ENCODE measurements around the gene CABLES1. TPM values are rescaled to one million over a fixed set of nuclear protein-coding genes. Genes with fewer than 3 reads are reported as not detected.

The CABLES1 gene
- total RNA-seq, 2 experiments from 2014 or later = not detected

DNA sequence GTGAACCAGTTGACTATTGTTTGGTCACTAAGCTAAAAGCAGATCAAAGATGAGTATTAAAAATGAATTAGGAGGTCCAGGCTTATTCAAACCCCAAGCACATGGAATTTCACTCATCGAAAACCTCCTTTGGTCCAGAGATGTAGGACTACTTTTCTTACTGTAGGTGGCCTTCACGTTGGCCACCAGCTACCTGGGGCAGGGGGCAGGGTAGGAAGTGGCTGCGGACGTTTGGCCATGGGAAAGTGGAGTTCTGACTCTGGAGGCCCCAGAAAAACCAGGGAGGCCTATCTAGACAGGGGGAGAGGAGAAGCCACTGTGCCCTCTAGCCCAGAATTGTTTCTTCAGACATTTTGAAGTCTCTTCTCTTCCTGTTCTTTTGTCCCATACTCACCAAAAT is 31.8 kb upstream of the CABLES1 start:
- no peak overlapping the region for H3K4me3 Mint-ChIP-seq
- Histone ChIP-seq H3K9me3 (ENCODE audit: control insufficient read depth in 1 of 2, insufficient read depth in 1 of 2, low read length in 2 of 2) (no peaks in the 10 kb centered on the region), H3K4me3 (ENCODE audit: low read length) (no peak overlapping the region), H3K36me3 (ENCODE audit: insufficient read depth, low read length) (no peaks in the 10 kb centered on the region), H3K27ac (ENCODE audit: low read depth in 1 of 2, low read length in 2 of 2) (no peak overlapping the region), H3K27me3 (ENCODE audit: control insufficient read depth in 1 of 2, insufficient read depth in 2 of 2, low read length in 2 of 2) (no peaks in the 10 kb centered on the region), H3K4me1 (ENCODE audit: insufficient read depth, low read length) (no peaks in the 10 kb centered on the region)
- DNase-seq = no peak
- TF ChIP-seq, protein P1, sequence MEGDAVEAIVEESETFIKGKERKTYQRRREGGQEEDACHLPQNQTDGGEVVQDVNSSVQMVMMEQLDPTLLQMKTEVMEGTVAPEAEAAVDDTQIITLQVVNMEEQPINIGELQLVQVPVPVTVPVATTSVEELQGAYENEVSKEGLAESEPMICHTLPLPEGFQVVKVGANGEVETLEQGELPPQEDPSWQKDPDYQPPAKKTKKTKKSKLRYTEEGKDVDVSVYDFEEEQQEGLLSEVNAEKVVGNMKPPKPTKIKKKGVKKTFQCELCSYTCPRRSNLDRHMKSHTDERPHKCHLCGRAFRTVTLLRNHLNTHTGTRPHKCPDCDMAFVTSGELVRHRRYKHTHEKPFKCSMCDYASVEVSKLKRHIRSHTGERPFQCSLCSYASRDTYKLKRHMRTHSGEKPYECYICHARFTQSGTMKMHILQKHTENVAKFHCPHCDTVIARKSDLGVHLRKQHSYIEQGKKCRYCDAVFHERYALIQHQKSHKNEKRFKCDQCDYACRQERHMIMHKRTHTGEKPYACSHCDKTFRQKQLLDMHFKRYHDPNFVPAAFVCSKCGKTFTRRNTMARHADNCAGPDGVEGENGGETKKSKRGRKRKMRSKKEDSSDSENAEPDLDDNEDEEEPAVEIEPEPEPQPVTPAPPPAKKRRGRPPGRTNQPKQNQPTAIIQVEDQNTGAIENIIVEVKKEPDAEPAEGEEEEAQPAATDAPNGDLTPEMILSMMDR (IDR thresholded peaks at IDR 0.05) = no peak
- H3K27ac Mint-ChIP-seq = no peak overlapping the region
- no peak for ATAC-seq (ENCODE audit: poor library complexity)
- intact Hi-C loops (cut with DNase I, micrococcal nuclease) = no loop called here
- no peaks in the 10 kb centered on the region for H3K36me3 Mint-ChIP-seq (ENCODE audit: low read depth)
- peaks cover 5% of the 10 kb centered on the region for H3K4me1 Mint-ChIP-seq (ENCODE audit: low read depth)
- H3K9me3 Mint-ChIP-seq = no peaks in the 10 kb centered on the region
- ChIA-PET CTCF (interaction anchor here (1.0 kb wide), 1 partner anchor 28 kb away, joined by 3 read pairs; no protein-coding TSS in a partner anchor), POLR2A (no interaction called here)
- no peaks in the 10 kb centered on the region for H3K27me3 Mint-ChIP-seq

DNA sequence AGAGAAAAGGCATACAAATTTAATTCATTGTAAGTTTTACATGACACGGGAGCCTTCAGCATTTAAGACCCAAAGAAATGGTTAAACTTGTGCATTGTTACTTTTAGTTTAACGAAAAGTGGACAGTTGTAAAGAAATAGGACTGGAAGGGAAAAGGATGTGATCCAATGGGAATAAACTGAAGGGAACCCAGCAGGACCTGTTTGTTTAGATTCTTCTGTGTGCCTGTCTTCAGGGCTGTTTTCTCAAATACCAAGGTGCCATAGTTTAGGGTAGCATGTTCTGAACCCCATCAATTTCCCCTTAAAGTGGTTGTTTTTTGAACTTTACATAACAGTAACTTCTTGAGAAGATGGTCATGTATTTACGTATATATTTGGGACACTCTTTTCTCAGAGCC is 30.3 kb upstream of the CABLES1 start:
- CTCF ChIA-PET = no interaction called here
- H3K27ac Mint-ChIP-seq = no peak overlapping the region
- Histone ChIP-seq H3K9me3 (ENCODE audit: control insufficient read depth in 1 of 2, insufficient read depth in 1 of 2, low read length in 2 of 2) (no peaks in the 10 kb centered on the region), H3K36me3 (ENCODE audit: insufficient read depth, low read length) (no peaks in the 10 kb centered on the region), H3K4me3 (ENCODE audit: low read length) (no peak overlapping the region), H3K27me3 (ENCODE audit: control insufficient read depth in 1 of 2, insufficient read depth in 2 of 2, low read length in 2 of 2) (peaks cover 0 to 2% of the 10 kb centered on the region in 2 experiments), H3K4me1 (ENCODE audit: insufficient read depth, low read length) (no peaks in the 10 kb centered on the region), H3K27ac (ENCODE audit: low read depth in 1 of 2, low read length in 2 of 2) (no peak overlapping the region)
- intact Hi-C loops (cut with DNase I, micrococcal nuclease) = no loop called here
- TF ChIP-seq, protein P1 (IDR thresholded peaks at IDR 0.05) = no peak
- ATAC-seq (ENCODE audit: poor library complexity) (no peak), DNase-seq (no peak)
- no peak overlapping the region for H3K4me3 Mint-ChIP-seq
- H3K4me1 Mint-ChIP-seq (ENCODE audit: low read depth) = peaks cover 5% of the 10 kb centered on the region
- POLR2A ChIA-PET = no interaction called here
- no peaks in the 10 kb centered on the region for H3K27me3 Mint-ChIP-seq
- H3K9me3 Mint-ChIP-seq = no peaks in the 10 kb centered on the region
- H3K36me3 Mint-ChIP-seq (ENCODE audit: low read depth) = no peaks in the 10 kb centered on the region

DNA sequence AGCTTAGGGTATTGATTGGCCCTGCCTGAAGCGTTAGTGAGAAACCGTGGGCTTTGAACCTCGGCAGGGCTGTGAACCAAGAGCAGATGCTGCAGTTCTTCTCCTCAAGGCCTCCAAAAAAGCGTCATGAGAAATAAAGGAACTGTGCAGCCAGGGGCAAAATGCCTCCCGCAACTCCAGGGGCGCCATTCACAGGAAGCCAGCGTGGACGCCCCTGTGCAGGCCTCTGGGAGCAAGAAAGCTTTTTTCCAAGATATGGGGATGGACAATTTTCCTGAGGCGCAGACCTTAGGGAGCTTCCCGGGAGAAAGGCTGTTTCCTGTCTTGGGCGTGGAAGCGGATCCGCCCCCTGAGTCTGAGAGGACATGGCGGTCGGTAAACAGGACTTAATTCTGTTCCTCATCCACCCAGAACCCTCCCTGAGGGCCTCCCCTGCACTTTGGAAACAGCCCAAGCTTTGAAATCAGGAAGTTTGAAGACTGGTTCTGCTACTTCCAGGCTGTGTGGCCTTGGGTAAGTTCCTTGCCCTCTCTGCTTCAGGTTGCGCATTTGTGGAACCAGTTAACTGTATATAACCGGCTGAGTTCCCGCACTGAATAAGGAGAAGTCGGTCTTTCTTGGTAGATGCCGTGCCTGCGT is 29.6 kb upstream of the CABLES1 start:
- Mint-ChIP-seq H3K27ac (no peak overlapping the region), H3K36me3 (ENCODE audit: low read depth) (no peaks in the 10 kb centered on the region), H3K27me3 (no peaks in the 10 kb centered on the region), H3K4me1 (ENCODE audit: low read depth) (peaks cover 5% of the 10 kb centered on the region), H3K4me3 (no peak overlapping the region), H3K9me3 (no peaks in the 10 kb centered on the region)
- ATAC-seq (ENCODE audit: poor library complexity) (no peak), DNase-seq (no peak)
- no peak overlapping the region for H3K27ac ChIP-seq (ENCODE audit: low read depth in 1 of 2, low read length in 2 of 2)
- POLR2A ChIA-PET = interaction anchor here (0.9 kb wide), 1 partner anchor 364 kb away, joined by 3 read pairs; no protein-coding TSS in a partner anchor
- H3K27me3 ChIP-seq (ENCODE audit: control insufficient read depth in 1 of 2, insufficient read depth in 2 of 2, low read length in 2 of 2) = peaks cover 0 to 2% of the 10 kb centered on the region in 2 experiments
- no peaks in the 10 kb centered on the region for H3K36me3 ChIP-seq (ENCODE audit: insufficient read depth, low read length)
- intact Hi-C loops (cut with DNase I, micrococcal nuclease) = no loop called here
- TF ChIP-seq, protein P1 (IDR thresholded peaks at IDR 0.05) = no peak
- no peak overlapping the region for H3K4me3 ChIP-seq (ENCODE audit: low read length)
- no peaks in the 10 kb centered on the region for H3K9me3 ChIP-seq (ENCODE audit: control insufficient read depth in 1 of 2, insufficient read depth in 1 of 2, low read length in 2 of 2)
- H3K4me1 ChIP-seq (ENCODE audit: insufficient read depth, low read length) = no peaks in the 10 kb centered on the region
- CTCF ChIA-PET = no interaction called here
